Daoy (cell line): ENCODE measurements around the gene VWA2. TPM values are rescaled to one million over a fixed set of nuclear protein-coding genes. Genes with fewer than 3 reads are reported as not detected.
A peak's percentile ranks its signal among the peaks of the same experiment; 100 is the strongest.

Source experiments
- DNase-seq: peaks from one replicate; pipeline ENCODE4 v3.0.0-alpha.2; 2015; ENCODE audit warnings: low read depth
- total RNA-seq: library from RNA; depleted of rRNA; stranded (reverse); fragments of >200 nt; shearing (Covaris generic); gene quantifications from 2 replicates; pipeline ENCODE4 v1.2.3, GENCODE V29; 2014; rRNA removed

The VWA2 gene, protein sequence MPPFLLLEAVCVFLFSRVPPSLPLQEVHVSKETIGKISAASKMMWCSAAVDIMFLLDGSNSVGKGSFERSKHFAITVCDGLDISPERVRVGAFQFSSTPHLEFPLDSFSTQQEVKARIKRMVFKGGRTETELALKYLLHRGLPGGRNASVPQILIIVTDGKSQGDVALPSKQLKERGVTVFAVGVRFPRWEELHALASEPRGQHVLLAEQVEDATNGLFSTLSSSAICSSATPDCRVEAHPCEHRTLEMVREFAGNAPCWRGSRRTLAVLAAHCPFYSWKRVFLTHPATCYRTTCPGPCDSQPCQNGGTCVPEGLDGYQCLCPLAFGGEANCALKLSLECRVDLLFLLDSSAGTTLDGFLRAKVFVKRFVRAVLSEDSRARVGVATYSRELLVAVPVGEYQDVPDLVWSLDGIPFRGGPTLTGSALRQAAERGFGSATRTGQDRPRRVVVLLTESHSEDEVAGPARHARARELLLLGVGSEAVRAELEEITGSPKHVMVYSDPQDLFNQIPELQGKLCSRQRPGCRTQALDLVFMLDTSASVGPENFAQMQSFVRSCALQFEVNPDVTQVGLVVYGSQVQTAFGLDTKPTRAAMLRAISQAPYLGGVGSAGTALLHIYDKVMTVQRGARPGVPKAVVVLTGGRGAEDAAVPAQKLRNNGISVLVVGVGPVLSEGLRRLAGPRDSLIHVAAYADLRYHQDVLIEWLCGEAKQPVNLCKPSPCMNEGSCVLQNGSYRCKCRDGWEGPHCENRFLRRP
- total RNA-seq: not detected in 2 replicates

DNA sequence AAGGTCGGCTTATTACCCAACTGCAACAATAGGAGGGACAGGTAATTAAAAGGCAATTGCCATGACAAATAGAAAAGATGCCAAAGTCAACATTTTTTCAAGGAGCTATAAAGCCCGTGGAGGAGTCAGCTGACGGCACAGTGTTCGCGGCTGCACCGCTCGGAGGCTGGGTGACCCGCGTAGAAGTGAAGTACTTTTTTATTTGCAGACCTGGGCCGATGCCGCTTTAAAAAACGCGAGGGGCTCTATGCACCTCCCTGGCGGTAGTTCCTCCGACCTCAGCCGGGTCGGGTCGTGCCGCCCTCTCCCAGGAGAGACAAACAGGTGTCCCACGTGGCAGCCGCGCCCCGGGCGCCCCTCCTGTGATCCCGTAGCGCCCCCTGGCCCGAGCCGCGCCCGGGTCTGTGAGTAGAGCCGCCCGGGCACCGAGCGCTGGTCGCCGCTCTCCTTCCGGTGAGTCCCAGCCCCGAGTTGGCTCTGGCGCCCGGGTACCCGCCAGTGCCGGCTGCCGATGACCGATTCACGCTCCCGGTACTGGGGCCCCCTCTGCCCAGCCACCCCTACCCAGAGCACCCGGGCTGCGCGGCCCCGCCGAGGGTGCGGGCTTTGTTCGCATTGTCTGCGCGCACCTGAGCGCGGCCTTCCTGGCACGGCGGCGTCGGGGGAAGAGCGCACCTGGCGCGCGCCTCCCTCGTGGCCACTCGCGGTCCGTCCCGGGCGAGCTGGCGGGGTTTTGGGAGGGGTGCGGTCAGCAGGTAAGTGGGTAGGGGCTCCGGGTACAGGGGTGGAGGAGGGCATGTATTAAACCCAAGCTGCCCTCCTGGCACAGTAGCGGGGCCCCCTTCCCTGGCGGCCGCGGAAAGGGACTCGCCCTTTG, at the start of gene VWA2:
Gene VWA2, plus strand, starts transcription at position 138 of the 877 bp plus-strand sequence. CDS start 9,460 bp downstream, outside the sequence.
- DNase-seq: peak; percentile 42

DNA sequence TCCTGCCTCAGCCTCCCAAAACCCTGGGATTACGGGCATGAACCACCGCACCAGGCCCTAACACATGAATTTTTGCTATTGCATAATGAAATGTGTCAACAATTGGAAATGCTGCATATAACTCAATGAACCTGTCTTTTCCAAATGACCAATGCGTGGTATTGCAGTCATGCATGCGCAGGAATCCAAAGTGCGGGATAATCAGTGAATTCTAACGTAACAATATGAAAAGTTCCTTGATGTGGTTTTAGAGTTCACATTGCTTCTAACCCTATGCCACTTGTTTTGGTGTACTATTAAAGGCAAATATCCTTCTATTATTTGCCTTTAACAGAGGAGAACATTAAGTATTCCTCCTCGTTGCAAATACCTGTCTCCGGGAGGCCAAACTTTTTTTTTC, 49.4 kb upstream of the VWA2 start:
- no peak for DNase-seq

DNA sequence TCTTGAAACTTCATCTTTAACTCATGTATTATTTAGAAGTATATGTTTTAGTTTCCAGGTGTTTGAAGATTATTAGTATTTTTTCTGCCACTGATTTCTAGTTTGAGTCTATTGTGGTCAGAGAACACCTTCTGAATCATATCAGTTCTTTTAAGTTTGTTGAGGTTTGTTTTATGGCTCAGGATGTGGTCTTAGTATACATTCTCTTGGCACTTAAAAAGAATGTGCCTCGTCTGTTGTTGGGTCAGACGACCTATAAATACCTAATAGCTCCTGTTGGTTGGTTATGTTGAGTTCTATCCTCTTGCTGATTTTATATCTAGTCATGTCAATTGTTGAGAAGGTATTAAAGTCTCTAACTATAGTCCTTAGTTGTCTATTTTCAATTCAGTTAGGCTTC, 44.0 kb upstream of the VWA2 start:
- DNase-seq: no peak

DNA sequence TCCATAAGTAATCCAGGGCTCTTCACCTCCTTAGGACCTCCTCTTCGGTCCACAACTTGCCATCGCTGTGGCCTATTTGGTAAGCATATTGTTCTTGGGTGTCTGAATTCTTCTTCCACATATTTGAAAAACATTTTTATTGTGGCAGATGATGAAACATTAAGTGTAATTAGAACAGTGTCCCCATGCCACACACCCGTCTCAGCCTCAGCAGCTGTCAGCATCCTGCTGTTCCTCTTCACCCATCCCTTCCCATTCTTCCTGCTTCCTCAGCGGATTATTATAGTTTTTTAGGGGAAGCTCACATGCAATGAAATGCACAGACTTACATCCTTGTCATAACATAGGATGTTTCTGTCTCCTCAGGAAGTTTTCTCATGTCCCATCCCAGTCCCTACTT, 39.8 kb upstream of the VWA2 start:
- no peak for DNase-seq

DNA sequence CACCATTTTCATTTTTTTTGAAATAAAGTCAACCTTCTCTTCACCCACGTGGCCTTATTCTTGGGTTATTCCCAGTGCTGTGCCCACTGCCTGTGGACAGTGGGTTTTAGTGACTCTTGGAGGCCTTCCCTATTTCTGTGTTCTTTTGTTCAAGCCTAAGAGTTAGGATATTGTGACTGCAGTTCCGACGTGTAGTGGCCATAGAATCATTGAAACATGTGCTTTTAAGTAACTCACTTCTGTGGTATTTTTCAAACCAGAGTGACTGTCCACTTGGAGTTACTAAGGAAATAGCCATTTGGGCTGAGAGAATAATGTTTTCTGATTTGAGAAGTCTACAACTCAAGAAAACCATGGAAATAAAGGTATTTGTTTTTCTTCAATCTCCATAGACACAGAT, 36.2 kb upstream of the VWA2 start:
- no peak for DNase-seq

DNA sequence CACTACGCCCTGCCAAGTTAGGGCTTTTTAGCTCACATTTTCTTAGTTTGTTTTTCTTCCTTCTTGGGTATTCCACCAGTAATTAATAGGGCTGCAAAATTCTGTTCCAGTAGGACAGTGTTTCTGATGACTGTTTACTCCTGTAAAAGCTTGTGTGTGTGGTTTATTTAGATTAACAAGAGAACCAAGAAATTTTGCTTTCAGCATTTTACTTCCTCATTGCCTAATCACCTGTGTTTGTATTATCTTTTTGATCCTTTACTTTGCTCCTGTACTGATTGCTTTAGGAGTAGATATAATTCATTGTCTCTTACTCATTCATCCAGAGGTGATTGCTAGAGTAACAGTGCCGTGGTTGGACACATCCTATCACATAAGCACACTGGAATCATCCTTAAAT, 32.2 kb upstream of the VWA2 start:
- DNase-seq: no peak

DNA sequence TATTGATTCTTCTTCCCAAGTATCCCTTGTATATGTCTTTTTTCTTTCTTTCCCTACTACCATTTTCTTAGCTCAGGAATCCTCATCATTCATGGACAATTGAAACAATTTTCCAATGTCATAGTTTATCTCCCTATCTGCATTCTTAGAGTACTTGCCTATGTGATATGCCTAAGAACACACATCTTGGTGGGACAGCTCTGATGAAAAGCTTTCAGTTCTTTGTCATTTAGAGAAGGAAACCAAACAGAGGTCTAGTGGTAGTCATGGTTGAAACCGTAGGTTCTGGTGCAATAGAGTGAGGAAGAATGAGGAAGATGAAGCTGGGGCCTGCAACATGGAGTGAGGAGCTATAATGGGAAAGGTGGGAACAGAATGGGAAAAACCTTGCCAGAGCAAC, 31.7 kb upstream of the VWA2 start:
- no peak for DNase-seq

DNA sequence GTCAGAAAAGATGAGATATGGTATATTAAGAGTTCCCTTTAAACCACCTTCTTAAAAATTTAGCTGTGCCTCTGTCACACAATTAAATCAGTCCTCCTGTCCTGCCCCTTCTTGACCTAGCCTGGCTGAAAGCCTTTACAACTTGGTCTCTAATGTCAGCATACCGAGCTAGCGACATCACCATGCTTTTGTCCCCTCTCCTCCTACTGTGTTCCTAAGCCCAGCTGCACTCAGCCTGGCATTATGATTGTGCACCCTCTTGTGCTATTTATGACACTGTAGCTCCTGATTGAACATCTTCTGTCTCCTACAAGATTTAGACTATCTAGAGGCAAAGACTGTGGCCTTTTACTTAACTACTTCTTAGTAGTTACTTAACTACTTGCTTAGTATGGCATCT, 30.7 kb upstream of the VWA2 start:
- DNase-seq: no peak

DNA sequence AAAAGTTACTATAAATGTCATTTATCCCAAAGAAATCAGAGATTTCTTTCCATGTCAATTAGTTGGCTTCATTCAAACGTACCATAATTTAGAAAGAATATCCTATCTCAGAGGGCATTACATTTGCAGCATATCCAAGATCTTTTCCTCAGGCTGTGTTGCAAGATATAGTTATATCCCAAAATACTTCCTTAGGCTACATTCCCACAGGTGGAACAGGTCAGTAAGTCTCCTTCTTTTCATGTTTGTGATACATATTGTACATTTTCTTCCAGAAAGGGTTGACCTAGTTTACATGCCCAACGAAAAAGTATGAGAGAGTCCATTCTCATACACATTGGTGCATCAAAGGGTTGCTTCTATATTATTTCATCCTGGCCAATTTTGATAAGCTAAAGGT, 26.9 kb upstream of the VWA2 start:
- no peak for DNase-seq

DNA sequence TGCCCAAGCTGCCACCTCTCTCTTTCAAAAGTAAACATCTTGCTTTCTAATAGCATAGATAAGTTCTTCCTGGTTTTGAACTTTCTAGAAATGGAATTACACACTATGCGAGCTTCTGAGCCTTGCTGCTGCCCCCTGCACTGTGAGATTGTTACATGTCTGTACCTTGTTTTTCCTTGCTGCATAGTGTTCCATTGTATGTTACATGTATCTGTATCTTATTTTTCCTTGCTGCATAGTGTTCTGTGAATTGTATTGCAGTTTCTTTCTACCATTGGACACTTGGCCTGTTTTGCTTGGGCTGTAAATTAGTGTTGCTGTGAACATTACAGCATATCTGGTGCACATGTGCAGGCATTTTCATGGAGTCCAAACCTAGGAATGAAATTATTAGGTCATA, 24.0 kb upstream of the VWA2 start:
- DNase-seq: no peak

DNA sequence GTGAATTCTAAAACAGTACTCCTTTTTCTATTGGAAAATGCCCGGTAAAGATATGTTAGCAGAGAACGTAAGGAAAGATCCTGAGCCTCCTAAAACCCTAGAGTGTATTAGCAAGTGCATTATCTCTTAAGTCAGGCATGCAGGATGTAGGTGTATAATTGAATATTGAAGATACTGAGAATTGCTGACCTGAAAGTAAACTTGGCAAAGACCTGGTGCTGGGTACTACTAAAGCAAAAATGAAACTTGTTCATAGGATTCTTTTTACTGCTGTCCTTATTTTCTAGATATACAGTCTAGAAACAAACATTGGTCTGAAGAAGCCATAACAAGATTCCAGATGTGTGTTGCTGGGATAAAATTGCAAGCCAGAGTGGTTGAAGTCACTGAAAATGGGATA, 18.8 kb upstream of the VWA2 start:
- DNase-seq: no peak

DNA sequence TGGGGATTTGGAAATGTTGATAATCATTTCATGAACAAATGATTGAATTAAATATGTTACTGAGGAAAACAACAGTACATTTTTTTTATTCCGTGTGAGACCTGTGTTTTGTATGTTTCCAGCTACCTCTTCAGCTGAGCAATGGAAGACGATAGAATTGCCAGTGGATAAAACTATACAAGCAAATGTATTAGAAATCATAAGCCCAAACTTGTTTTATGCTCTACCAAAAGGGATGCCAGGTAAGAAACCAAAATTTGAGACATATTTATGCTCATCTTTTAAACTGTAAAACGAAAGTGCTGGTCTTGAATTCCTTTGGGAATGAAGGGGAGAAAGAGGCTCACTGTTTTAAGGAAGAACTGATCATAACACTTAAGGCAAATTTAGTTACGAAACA, 17.8 kb upstream of the VWA2 start:
- DNase-seq: no peak

DNA sequence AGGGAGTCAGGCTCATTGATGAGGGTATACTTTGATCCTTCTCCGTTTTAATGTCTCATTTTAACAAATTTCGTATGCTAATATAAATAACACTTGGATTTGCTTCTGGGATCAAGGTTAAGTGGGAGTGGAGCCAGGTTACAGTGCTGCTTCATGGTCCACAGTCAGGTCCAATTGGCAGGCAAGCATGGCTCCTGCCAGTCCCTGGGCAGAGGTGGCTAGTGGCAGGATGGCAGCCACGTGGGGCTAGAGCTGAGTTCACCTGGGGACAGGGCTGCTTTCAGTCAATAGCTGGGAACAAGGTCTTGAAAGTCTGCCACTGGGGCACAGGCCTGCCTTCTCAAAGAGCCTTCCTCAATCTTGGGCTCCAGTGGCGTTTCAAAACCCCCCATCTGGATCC, 16.0 kb upstream of the VWA2 start:
- no peak for DNase-seq

DNA sequence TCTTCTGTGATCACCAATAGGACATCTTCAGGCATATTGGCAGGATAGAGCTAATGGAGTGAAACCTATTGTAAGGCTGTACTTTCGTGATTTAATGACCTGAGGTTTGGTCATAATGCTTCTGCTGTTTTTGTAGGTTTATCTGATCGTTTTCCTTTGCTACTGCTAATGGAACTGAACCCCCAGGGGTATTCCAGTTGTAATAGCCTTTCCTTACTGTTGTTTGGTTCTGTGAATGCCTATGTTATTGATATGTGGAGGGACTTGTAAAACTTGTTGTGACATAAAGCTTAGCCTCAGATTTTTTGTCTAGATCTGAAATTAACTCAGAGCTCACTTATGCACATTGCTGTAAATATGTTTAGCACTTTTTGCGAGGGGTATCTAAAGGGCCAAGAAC, 10.9 kb upstream of the VWA2 start:
- DNase-seq: no peak

DNA sequence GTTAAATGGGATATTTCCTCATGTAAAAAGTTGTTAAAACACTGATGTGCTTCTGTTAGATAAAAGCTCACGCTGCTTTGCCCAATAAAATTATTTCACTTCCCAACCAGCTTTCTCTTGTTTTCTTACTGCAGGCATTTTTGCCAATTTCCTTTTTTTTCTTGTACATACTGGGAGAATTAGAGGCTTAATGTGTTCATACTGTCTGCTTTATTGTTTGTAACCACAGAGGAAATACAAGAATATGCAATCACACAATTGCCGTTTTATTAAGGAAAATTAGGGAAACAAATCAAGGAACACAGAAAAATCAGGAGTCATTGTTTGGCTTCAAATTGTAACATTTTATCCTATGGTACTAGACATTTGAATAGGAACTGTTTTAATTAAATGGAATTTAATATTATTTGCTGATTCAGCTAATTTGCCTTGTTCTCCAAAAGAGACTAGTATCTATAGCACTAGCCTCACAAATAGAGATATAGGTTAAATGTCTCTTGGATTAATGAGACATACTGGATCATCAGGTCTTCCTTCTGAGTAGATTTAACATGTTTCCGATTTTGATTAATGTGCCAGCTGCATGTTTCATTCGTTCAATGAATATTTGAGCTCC, 6.4 kb upstream of the VWA2 start:
- DNase-seq: no peak

DNA sequence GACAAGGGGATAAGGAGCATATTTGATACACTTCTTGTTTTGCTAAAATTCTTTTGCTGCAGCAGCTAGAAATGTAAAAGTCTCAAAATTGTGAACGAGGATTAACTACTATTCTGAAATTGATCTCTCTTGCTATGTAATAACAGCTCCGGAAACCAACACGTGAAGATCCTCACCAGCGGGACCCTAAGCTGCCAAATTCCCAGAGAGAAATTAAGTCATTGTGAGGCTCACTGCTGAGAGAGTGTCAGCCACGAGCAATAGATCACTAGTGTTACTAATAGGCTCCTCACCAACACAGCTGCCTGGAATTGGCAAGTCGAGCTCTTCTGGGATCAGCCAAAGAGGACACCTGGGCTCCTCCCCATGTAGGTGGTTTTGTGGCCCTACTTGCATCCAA, 5.6 kb upstream of the VWA2 start:
- DNase-seq: no peak

DNA sequence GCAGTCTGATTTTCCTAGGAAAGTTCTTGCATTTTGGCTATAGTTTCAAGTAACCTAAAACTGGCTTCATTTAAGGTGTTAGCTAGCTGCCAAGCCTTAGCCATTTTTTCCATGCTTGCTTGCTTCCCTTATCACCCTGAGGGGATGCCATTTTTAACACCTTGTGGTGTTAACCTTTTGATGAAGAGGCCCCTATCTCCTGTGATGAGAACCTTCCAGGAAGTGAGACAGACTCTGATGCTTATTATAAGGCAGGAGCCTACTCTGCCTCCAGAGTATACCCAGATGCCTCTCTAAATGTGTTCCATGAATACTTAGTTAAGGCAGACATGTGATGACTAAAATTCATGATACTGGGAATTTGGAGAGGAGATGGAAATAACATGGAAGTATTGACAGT, 4.9 kb upstream of the VWA2 start:
- no peak for DNase-seq

DNA sequence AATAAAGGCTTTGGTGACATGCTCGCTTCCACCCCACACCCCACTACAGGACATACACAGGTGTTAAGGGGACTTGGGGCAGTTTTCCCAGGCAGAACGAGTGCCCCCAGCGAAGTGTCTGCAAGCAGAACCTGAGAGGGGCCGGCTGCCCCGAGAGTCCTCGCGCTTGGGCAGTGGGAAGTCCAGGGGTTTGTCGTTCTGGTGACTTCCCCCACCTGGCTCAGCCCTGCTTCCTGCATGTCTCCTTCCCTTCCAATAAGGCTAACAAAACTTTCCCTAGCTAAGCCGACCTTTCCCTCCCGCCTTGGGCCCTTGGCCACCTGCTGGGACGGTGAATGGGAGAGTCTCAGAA, 916 bp downstream of the VWA2 start:
- no peak for DNase-seq

DNA sequence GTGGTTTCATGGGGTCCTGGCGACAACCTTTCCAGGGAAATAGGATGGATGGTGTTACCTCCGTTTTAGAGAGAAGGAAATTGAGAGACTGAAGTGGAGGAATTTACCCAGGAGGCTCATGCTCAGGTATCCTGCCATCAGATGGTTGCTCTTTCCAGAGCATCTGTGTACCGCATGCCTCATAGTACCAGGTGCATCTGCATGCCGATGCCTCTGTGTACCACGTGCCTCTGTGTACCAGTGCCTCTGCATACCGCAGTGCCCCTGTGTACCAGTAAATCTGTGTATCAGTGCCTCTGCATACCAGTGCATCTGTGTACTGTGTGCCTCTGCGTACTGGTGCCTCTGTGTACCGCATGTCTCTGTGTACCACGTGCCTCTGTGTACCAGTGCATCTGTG, 3.2 kb downstream of the VWA2 start:
- no peak for DNase-seq

DNA sequence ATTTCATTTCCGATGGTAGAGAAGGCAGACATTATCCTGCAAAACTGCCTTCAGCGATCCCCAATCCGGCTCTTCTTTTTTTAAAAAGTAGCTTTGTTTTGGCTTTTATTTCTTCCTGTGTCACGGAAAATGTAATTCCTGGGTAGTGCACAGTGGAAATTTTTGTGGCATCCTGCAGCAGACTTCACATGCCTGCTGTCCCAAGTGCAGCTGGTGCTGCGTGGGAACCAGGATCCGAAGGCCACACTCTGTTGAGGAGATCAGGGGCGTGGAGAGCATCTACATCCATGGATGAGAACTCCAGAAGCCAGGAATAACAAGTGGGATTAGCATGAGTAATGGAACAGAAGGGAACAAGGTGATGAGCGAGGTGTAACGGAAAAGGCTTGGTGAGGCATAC, 4.6 kb downstream of the VWA2 start:
- no peak for DNase-seq

DNA sequence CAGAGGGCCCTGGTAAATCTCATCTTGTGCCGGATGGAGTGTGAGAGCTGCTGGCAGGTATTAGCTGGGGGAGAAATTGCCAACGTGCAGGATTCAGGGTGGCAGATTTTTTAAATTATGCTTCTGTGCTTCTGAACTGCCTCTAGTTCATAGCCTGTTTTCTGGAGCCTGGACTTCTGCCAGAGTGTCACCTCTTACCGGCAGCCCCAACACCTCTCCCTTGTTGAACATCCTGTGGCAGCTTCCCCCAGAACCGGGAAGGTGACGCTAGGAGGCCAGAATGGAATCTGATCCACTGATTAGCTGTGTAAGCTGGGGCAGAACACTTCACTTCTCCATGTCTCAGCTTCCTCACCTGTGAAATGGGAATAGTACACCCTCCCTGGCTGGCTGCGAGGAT, 5.1 kb downstream of the VWA2 start:
- no peak for DNase-seq
